CD4-positive, alpha-beta T cell treated with Interleukin-21 for 1 hour (primary cell): ENCODE results near the gene ATP13A1.
A peak's percentile ranks its signal among the peaks of the same experiment; 100 is the strongest.
"Not testable (repeated sequence)": the region's sequence is repeated elsewhere in the genome, so short reads cannot be mapped to it uniquely, and the experiment has no call there.

Experiments used
- DNase-seq: peaks from one replicate; pipeline ENCODE4 v3.0.0-alpha.2; 2020

The ATP13A1 gene

DNA sequence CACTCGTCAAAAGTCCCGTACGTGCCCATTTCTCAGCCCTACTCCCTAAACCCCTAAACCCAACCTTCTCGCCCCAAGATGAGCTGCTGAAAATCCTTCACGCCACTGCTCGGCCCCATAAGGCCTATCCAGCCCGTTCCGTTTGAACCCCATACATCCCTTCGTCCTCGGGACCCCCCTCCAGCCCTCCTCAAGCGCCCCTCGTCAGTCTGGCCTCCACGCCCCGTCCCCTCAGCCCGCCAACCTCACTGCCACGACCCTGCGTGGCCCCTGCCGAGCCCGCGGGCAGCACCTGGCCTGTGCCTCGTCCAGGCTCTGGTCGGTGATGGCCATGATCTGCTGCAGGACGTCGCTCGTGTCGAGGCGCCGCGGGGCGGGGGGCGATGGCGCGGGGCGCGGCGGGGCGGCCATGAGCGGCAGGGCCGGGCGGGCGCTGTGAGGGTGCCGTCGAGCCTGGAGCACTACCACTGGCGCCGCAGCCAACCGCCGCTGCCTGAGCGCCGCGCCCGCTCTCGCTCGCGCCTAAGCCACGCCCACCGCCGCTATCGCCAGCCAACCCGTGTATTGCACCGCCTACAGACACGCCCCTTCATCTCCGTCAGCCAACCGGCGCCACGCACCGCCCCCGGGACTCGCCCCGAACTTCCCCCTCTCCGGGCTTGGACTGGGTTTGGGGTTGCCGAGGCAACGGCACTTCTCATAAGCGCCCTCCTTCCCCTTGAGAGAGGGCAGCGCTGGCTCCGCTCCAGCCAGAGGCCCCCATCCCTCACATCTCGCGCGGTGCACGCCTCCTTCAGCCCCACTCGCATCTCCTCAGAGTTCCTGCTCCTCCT, 45.0 kb downstream of the ATP13A1 start, which contains the start of gene PBX4:
Gene PBX4, minus strand, starts transcription at position 469 of the 833 bp plus-strand sequence. Its CDS starts 58 bp downstream, at position 411.
- DNase-seq, result peak; percentile 99

- DNase-seq, result peak; percentile 71
Measured at GRCh38 chr19:19615086-19615485, 48.4 kb downstream of the ATP13A1 start.

DNA sequence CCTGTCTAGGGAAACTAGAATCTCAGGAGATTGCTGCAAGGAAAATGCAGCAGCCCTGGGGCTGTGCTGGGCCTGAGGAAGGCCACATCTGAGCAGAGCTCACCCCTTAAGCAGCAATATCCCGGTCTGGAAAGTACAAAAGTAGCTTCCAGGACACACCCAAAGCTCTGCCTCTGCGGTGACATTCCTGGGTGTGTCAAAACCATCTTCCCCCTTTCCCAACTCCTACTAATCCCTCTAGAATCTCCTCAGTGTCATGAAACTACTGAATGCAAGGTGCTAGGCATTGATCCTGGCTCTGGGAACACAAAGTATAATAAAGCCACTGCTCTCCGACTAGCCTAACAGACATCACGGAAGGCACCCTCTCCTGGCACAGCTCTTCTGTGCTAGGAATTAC, 50.0 kb downstream of the ATP13A1 start:
- no peak for DNase-seq

- no peak for DNase-seq
Measured at GRCh38 chr19:19610376-19611202, 52.9 kb downstream of the ATP13A1 start.

DNA sequence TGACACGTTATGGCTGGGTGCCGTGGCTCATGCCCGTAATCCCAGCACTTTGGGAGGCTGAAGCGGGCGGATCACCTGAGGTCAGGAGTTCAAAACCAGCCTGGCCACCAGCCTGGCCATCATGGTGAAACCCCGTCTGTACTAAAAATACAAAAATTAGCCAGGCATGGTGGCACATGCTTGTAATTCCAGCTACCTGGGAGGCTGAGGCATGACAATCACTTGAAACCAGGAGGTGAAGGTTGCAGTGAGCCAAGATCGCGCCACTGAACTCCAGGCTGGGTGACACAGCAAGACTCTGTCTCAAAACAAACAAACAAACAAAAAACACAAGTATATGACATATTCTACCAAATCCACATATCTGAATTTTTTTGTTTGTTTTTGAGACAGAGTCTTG, 56.8 kb downstream of the ATP13A1 start:
- DNase-seq, result not testable (repeated sequence)

DNA sequence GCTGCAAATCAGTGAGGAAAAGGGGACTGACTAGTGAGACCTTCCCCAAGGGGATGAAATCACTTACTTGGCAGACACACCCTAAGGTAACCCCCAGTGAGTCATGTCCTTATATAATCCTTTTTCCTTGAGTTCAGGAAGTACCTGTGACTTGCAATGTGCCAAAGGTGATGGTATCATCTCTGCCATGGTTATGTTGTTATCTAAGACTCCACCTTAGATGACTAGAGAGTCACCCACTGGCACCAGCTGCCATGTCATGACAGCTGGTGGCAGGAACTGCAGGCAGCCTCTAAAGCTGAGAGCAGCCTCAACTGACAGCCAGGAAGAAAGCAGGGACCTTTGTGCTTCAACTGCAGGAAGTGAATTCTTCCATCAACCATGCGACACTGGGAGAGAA, 57.5 kb downstream of the ATP13A1 start:
- peak; percentile 80 for DNase-seq

DNA sequence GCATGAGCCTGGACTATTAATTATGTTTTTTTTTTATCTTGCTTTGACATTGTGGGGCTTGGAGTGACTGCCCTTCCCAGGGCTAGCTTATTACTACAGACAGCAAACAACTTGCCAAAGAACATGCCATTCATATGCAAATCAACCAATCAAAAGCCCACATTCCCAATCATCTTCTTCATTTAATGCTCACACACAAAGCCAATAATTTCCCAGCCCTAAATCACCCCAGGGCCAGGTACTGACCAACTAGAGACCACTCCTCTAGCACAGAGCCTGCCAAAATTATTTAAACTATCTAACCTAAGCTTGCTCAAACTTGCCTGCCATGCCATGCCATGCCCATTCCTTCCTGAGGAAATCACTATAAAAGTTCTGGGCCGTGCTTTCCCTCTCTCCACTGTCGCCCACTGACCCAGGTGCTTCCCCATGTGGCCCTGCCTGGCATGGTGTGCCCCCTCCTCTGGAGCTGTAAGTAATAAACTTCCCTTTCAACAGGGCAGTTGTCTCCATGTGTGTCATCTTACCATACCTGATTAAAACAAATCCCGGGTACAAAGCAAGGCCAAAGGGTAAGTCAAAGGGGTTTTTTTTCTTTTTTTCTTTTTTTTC, 60.7 kb downstream of the ATP13A1 start:
- no peak for DNase-seq

DNA sequence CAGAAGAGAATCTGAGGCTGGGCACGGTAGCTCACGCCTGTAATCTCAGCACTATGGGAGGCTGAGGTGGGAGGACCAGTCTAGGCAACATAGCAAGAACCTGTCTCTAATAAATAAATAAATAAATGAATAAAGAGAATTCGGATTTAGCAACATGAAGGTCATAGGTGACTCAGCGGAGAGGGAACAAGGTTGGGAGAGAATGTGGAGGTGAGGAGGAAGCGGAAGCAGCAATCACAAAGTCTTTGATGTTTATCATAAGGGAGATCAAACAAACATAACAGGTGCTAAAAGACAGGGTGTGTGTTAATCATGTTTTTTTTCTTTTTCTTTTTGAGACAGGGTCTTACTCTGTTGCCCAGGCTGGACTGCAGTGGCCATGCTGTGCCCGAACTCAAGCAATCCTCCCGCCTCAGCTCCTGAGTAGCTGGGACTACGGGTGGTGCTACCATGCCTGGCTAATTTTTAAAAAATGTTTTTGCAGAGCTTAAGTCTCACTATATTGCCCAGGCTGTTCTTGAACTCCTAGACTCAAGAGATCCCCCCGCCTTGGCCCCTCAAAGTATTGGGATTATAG, 61.3 kb downstream of the ATP13A1 start:
- peak; percentile 75 for DNase-seq

- DNase-seq, result peak; percentile 55
Measured at GRCh38 chr19:19600793-19601330, 62.6 kb downstream of the ATP13A1 start.

DNA sequence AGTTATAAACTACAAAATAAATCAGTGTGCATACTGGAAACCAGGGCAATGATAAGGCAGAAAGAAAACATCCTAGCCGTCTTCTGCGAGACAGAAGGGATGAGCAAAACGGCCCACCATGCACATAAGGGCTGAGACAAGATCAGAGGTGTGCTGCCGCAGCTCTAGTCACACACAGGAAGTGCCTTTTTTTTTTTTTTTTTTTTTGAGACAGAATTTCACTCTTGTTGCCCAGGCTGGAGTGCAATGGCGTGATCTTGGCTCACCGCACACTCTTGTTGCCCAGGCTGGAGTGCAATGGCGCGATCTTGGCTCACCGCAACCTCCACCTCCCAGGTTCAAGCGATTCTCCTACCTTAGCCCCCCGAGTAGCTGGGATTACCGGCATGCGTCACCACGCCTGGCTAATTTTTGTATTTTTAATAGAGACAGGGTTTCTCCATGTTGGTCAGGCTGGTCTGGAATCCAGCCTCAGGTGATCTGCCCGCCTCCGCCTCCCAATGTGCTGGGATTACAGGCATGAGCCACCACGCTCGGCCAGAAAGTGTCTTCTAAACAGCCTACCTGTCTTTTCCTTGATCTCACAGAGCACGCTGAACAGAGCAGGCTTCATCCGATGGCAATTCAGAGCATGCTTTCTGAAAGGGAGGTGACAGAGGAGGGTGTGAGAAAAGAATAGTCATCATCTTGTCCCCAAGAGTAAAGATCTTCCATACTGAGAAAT, 64.6 kb downstream of the ATP13A1 start:
- peak; percentile 81 for DNase-seq

- DNase-seq, result peak; percentile 94
Measured at GRCh38 chr19:19597809-19598306, 65.6 kb downstream of the ATP13A1 start.
